Stimulated activated CD4-positive, alpha-beta T cell treated with anti-CD3 and anti-CD28 coated beads, Interleukin-1b, Interleukin-23, amount 100 ng/mL, for 4 hours (primary cell): Measurements from ENCODE around the gene MORN5.

Experiments used
- DNase-seq, 2 donors: peaks; one replicate each; pipeline ENCODE4 v3.0.0-alpha.2; 2020; ENCODE audit warnings: low read depth in 2 of 2

MORN5 gene

DNA sequence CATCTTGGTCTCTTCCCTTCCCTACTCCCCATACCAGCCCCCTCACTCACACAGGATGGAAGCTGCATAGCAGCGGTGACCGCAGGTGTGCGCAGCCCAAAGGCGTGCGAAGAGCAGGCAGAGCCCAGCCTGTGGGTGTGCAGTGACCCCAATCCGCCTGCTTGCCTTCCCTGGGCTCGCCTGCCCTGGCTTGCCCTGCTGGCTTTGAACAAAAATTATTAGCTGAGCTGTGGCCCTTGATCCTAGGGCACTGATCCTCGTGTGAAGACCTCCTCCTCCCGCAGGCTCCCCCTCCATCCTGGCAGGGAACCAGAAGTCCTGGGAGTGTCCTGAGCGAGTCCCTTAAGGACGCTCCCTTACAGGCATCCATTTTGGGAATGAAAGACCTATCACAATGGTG, 31.9 kb downstream of the MORN5 start:
- DNase-seq, result no peak

GRCh38 chr9:122192261-122192875, 32.7 kb downstream of the MORN5 start:
- no peak for DNase-seq

GRCh38 chr9:122192914-122193525, 33.3 kb downstream of the MORN5 start:
- DNase-seq, result no peak

GRCh38 chr9:122193651-122194050, 33.9 kb downstream of the MORN5 start:
- DNase-seq, result no peak

DNA sequence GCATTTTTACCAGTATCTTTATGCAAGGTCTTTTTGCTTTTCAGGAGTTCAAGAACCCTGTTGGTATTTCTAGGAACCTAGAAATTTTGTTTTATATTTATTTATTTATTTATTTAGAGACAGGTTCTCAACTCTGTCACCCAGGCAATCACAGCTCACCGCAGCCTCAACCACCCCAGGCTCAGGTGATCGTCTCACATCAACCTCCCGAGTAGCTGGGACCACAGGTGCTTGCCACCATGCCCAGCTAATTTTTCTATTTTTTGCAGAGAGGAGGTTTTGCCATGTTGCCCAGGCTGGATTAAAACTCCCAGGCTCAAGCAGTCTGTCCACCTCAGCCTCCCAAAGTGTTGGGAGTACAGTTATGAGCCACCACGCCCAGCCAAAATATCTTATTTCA, 36.2 kb downstream of the MORN5 start:
- DNase-seq, result no peak

GRCh38 chr9:122197426-122197825, 37.7 kb downstream of the MORN5 start:
- no peak for DNase-seq

DNA sequence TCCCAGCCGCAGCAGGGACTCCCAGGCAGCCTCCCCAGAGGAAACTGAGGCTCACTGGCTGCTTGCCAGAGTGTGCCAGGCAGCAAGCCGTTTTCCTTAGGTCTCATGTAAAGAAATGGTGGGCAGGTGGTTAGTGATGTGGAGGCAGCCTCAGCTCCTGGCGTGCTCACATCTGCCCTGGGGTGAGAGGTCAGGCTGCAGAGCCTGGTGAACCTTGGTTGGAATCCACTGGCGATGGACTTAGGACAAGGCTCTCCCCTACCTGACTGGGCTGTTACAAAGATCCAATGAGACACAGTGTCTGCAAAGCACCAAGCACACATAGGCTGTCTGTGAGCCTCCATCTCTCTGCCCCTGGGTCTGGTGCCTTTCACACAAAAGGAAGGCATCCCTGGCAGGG, 38.2 kb downstream of the MORN5 start:
- DNase-seq, result no peak

GRCh38 chr9:122200960-122201595, 41.4 kb downstream of the MORN5 start:
- no peak for DNase-seq

DNA sequence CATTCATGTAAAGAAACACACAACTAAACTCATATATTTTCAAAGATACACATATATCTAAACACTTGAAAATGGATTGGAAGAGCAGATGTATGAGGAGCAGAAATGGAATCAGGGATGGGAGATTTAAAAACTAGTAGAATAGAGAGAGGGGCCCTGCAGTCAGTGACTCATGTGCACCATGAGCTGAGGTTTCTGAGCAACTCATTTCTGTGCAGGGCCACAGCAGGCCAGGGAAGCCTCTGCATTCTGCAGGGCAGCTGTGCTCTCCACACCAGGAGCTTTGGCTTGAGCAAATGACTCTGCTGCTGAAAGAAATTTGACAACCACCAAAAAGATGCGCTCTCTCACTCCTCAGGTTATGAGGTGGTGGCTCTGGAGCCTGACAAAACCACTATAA, 41.9 kb downstream of the MORN5 start:
- DNase-seq, result no peak

GRCh38 chr9:122202111-122202510, 42.4 kb downstream of the MORN5 start:
- no peak for DNase-seq

DNA sequence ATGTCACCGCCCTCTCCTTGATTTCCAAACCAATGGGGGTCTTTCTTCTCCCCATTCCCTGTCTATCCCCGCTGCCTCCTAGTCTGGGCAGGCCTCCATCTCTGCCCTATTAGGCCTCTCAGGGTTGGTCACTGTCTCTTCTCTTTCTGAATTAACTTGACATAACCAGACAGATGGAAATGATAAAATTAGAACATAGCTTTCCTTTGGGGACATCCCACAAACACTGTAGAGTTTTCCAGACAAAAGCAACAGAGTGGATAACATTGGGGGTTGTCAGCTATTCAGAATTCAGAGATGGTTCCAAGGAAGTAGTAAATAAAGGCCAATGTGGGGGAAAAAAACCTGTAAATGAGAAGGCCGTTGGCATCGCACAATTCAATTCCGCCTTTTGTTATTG, 44.3 kb downstream of the MORN5 start:
- DNase-seq, result no peak

- no peak for DNase-seq
Observed at GRCh38 chr9:122204491-122204890, 44.8 kb downstream of the MORN5 start.

DNA sequence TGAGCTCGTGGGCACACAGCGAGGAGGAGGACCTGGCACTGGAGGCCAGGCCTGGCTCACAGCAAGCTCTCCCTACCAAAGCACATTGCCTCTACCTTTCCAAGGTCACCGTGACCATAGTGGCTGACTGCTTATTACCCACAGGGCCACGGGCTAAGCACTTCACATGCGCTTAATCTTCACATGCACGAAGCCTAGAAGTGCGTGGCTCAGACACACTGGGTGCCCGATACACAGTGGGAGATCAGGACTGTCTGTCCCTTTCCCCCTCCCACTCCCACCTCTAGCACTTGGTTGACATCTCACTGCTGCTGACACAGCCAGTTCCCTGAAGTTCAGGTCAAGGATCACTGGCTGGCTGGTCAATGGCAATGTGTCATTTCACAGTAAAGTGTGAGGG, 45.5 kb downstream of the MORN5 start:
- DNase-seq, result no peak

- no peak for DNase-seq
Observed at GRCh38 chr9:122206118-122207046, 46.7 kb downstream of the MORN5 start.

DNA sequence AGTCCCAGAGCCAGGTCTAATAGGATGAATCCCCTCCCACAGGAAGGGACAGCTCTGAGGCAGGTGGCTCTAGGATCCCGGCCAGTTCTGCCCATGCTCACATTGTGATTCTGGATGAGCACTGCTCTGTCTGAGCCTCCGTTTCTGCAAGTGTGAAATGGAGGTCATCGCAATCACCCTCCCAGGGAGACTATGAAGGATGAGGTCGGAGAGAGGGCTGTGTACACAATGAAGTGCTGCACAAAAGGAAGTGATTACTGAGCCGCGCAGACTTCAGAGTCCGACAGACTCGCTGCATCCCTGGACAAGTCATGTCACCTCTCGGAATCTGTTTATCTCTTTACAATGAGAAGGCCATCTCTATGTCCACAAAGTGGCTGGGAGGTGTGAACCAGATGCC, 47.4 kb downstream of the MORN5 start:
- DNase-seq, result no peak

DNA sequence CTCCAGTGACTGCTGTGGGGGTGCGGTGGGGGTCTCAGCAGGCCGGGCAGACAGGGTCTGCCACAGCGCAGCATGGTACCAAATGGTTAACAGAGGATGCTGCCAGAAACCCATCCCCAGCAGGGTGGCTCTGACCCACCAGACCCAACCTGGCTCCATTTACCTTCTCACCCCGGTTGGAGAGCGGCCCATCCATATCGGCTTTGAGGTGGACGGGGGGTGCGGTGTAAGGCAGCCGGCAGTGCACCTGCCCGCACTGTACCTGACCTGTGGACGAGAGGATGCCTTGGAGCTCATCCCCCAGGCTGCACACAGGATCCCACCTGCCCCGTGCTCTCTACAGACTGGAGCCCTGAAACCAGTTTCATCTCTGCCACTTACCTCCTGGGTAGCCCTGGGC, 49.7 kb downstream of the MORN5 start:
- no peak for DNase-seq

GRCh38 chr9:122212473-122213004, 52.8 kb downstream of the MORN5 start:
- DNase-seq, result no peak

DNA sequence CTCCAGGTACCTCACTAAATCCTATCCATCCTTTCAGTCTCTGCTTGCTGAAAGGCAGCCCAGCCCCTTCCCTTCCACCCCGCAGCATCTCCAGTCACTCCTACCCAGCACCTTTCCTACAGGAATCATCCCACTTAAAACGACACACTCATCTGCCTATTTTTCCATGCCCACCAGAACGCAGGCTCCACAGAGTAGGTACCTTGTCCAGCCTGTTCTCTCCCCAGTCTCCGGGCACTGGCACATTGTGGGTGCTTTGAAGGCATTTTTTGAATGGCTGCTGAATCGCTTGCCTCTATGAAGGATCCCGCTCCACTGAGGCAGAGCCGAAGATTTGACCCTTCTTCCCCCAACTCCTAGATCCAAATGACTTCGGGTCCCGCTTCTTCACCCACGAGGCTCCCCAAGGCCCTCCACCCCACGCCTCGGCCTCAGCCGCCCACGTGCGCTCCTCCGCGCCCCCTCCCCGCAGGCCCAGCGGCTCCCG, 53.4 kb downstream of the MORN5 start:
- no peak for DNase-seq

DNA sequence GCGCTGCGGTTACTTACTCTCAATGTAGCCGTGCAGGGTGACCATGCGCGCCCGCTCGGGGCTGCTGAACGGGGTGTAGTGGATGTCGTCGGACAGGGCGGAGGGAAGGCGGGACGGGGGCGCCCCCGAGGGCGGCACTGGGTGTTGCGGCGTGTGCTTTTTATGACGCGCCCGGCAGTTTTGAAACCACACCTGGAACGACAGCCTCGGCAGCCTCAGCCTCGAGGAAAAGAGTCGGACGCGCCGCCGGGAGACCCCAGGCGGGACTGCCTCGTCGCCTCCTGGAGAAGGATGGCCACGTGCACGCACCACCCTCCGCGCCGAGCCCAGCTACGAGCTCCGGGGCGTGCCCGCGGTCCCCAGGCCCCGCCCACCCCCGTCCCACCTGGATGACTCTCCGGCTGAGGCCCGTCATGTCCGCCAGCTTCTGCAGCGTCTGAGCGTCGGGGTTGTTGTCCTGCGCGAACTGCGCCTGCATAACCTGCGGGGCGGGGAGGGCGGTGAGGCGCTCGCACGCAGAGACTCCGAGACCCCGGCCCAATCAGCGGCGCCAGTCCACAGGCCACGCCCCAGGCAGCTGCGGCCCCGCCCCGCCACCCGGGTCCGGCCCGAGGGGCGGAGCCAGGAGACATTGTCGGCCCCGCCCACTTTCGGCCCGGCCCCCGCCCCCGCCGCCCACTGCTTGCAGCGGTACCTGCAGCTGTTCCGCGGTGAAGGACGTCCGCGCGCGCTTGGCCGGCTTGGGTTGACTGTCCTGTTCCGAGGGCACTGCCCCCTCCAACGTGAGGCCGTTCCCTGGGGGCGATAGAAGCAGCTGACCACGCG, 54.1 kb downstream of the MORN5 start:
- peak; percentile 8 to 46 for DNase-seq

DNA sequence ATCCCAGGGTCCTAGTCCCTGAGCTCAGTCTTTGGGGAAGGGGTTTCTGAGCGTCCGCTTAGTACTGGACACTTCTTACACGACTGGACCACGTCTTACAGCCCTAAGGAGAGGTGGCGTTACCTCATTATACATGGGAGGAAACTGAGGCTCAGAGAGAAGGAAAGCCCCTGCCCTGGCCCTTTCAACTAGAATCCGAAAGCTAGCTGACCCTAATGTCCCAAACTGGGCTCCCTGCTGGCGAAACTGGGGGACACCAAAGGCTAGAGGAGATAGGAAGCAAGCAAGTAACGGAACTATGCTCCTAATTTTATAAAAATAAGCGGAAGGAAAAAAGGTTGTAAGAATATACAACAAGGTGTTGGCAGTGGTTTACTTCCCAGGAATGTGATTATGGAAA, 54.8 kb downstream of the MORN5 start:
- DNase-seq, result no peak

DNA sequence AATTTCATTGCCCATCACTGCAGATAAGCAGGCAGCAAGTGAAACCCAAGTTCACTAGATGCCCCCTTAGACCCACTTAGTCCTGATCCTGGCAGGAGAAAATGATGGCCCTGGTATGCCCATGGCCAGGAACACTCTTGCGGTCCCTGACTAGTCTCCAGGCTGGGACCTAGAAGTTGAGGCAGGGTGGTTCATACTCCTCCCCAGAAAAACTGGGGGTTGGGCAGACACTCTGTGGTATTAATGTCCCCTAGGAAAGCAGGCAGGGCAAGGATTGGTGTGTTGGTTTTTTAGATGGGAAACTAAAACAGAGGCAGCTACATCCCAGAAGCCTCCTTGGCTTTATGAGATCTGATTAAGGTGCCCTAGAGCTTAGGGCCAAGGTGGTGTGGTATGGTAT, 56.0 kb downstream of the MORN5 start:
- no peak for DNase-seq
